Stimulated activated CD8-positive, alpha-beta memory T cell treated with anti-CD3 and anti-CD28 coated beads, Interleukin-7, amount 100 ng/mL, for 4 hours (primary cell): ENCODE measurements around the gene STK25.

ENCODE experiments used
- DNase-seq, 2 donors: peaks; one replicate each; pipeline ENCODE4 v3.0.0-alpha.2; 2020; ENCODE audit warnings: low read depth in 2 of 2

Gene STK25

GRCh38 chr2:241493092-241493491, 15.3 kb downstream of the STK25 start:
- no peak for DNase-seq

- no peak for DNase-seq
Measured at GRCh38 chr2:241492174-241492565, 16.2 kb downstream of the STK25 start.

GRCh38 chr2:241491549-241492173, 16.7 kb downstream of the STK25 start:
- DNase-seq = no peak

- no peak for DNase-seq
Measured at GRCh38 chr2:241490825-241491506, 17.4 kb downstream of the STK25 start.

GRCh38 chr2:241489733-241490680, 18.4 kb downstream of the STK25 start:
- no peak for DNase-seq

GRCh38 chr2:241489088-241489487, 19.3 kb downstream of the STK25 start:
- DNase-seq = no peak

- no peak for DNase-seq
Measured at GRCh38 chr2:241485172-241485911, 23.0 kb downstream of the STK25 start.

GRCh38 chr2:241483305-241483704, 25.1 kb downstream of the STK25 start:
- DNase-seq = no peak

GRCh38 chr2:241482126-241482955, 26.0 kb downstream of the STK25 start:
- no peak for DNase-seq

- DNase-seq = no peak
Measured at GRCh38 chr2:241481687-241482086, 26.7 kb downstream of the STK25 start.

- DNase-seq = no peak
Measured at GRCh38 chr2:241479026-241479898, 29.1 kb downstream of the STK25 start.

- DNase-seq = no peak
Measured at GRCh38 chr2:241478166-241478565, 30.2 kb downstream of the STK25 start.

- no peak for DNase-seq
Measured at GRCh38 chr2:241475267-241475666, 33.1 kb downstream of the STK25 start.

- DNase-seq = no peak
Measured at GRCh38 chr2:241473399-241473798, 35.0 kb downstream of the STK25 start.

- DNase-seq = no peak
Measured at GRCh38 chr2:241469746-241470145, 38.6 kb downstream of the STK25 start.

- DNase-seq = no peak
Measured at GRCh38 chr2:241468476-241468781, 40.0 kb downstream of the STK25 start.

GRCh38 chr2:241467777-241468475, 40.5 kb downstream of the STK25 start:
- DNase-seq = no peak

GRCh38 chr2:241466230-241466629, 42.2 kb downstream of the STK25 start:
- no peak for DNase-seq

GRCh38 chr2:241465543-241465942, 42.8 kb downstream of the STK25 start:
- DNase-seq = no peak
